Effector CD4-positive, alpha-beta T cell (primary cell): Measurements from ENCODE around the gene SLC25A3.
A peak's percentile ranks its signal among the peaks of the same experiment; 100 is the strongest.
"Not testable (repeated sequence)": the region's sequence is repeated elsewhere in the genome, so short reads cannot be mapped to it uniquely, and the experiment has no call there.

Experiments
- DNase-seq: peaks from one replicate; pipeline ENCODE4 v3.0.0-alpha.2; 2020
- total RNA-seq: gene quantifications from one replicate; lab custom pipeline; 2026; lab: John Stamatoyannopoulos, UW

The SLC25A3 gene
- 645 reads per million, percentile 98 among the genes with 10 or more reads in this experiment for total RNA-seq

DNA sequence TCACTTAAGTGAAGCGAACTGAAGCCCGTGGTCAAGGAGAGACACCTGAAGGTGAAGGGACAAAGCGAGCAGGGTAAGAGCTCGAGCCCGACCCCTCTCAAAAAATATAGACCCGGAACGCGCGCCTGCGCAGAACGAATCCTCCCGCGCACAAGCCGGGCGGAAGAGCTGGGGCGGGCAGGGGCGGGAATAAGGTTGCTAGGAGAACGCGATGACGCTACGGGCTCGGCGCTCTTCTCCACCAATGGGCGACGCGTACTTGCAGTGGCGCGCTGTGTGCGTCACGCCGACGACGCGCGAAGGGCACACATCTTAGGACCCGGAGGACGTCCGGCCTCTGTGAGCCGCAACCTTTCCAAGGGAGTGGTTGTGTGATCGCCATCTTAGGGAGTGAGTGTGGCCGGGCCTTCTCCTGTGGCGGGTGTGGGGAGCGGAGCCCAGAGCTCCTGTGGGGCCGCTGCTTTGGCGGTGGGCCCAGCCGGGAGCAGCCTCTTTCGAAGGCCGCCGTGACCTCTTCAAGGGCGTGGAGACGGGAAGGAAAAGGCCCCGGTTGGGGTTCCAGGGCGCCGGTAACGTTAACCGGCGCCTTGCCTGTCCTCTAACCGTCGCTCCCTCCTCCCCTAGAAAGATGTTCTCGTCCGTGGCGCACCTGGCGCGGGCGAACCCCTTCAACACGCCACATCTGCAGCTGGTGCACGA is at the start of gene SLC25A3:
TSS of gene SLC25A3 (plus strand) at position 336 of the 699 bp plus-strand sequence. CDS start at position 629, 293 bp downstream.
- peak; percentile 92 for DNase-seq

DNA sequence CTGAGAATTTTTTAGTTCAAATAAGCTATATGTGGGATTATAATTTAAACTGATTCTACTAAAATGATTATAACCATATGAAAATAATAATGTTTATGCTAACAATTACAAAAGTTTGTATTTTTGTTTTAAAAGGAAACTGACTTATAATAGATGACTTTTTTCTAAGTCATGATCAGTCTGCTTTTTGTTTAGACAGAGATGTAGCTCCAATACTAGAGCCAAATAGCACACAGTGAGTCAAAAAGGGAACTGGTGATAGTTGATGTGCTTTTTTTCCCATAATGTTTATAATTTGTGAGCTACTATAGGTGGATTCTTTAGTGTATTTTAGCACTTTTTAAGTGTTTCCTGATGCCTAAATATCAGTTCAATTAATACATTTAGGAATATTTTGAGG is 49.8 kb upstream of the SLC25A3 start:
- DNase-seq: no peak

DNA sequence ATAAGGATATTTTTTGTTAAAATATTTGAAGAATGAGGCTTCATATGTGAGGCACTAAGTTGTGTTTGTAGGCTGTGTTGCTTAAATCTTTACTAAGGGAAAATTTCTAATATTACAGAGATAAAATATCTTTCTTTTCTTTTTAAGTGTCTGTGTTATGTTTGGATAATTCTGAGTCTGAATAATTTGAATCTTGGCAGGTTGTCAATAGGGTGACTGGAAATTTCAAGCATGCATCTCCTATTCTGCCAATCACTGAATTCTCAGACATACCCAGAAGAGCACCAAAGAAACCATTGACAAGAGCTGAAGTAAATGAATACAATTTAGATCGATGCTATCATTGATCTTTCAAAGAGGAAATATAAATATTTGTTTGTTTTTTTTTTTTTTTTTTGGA is 48.7 kb upstream of the SLC25A3 start:
- DNase-seq: no peak

DNA sequence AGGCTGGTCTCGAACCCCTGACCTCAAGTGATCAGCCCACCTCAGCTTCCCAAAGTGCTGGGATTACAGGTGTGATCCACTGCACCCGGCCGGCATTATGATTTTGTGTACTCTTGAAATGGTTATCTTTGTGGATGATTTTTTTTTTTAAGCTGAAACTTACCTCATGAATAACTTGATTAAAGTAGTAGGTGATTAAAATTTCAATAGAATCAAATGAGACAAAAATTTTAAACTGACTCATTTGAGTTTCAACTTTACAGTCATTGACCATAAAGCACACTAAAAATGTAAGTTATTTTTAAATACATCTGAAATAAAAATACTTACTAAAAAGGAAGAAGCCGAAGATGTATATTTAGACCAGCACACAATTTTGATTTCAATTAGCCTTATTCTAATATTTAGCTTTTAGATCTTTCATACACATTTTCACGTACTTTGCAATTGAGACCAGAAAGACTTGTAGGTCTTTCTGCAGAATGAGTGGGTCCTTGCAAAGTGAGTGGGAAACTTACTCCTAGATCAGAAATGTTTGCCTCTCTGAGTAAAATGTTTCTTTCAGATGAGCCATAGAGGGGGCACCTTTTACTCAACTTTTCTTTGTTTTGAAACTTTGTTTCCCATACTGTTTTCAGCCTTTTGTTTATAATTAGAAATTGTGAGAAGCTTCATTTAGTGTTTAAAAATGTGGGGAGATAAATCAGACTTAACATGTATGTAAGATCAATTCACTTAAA is 43.9 kb upstream of the SLC25A3 start:
- DNase-seq: no peak

DNA sequence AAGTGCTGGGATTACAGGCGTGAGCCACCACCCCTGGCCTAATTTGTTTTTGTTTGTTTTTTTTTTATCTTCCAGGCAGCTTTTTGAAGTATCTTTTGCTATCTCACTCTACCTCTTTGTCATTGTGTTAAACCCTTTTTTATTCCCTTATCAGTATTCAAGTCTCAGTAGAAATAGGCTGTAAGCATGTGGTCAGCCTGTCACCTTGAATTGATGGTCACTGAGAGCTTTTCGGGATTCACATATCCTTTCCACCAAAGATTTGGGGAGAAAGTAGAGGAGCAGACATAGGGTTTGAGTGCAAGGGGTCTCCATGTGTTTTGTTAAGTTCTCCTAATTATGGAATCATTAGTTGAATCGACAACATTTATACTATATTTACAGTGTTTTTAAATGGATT is 41.7 kb upstream of the SLC25A3 start:
- DNase-seq: no peak

DNA sequence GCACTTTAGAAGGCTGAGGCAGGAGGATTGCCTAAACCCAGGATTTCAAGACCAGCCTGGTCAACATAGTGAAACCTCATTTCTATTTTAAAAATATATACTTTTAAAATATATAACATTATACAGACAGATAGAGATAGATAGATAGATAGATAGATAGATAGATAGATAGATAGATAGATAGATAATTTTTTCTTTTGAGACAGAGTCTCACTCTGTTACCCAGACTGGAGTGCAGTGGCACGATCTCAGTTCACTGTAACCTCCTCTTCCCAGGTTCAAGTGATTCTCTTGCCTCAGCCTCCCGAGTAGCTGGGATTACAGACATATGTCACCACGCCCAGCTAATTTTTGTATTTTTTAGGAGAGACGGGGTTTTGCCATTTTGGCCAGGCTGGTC is 35.4 kb upstream of the SLC25A3 start:
- not testable (repeated sequence) for DNase-seq

DNA sequence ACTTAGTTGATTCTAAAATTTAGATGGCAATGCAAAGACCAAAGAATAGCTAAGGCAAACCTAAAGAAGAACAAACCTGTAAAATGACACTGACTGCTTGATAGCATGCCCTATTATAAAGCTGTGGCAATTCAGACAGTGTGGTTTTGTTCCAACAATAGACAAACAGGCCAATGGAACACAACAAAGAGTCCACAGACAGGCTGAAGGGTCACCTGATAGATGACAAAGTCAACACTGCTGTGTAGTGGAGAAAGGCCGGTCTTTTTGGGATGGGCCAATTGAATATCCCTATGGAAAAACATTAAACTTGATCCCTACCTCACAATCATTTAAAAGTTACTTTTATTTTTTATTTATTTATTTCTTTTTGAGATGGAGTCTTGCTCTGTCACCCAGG is 33.8 kb upstream of the SLC25A3 start:
- no peak for DNase-seq

DNA sequence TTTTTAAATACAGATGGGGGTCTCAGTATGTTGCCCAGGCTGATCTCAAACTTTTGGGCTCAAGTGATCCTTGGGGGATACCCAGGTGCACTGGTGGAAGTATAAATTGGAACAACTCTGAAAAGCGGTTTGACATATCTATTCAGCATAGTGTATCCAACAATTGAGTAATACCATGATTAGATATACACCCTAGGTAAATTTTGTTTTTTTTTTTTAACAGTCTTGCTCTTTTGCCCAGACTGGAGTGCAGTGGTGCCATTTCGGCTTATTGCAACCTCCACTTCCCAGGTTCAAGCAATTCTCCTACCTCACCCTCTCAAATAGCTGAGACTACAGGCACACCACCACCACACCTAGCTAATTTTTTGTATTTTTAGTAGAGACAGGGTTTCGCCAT is 31.6 kb upstream of the SLC25A3 start:
- DNase-seq: no peak

DNA sequence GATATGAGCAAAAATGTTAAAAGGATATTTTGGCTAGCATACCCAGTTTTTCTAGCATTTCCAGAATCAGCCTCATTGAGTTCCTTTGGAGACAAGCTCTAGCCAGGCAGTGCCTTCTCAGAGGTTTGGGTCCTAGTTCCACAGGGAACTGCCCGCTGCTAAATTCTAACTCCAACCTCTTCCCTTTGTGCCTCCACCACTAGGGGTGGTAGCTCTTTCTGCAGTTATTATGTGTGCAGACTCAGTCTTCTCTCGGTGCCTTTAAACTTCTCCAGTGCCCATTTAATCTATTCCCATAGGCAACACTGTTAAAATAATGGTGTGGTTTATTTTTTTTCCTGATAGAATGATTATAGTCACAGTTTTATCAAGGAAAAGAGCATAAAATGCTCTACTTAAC is 21.5 kb upstream of the SLC25A3 start:
- no peak for DNase-seq

DNA sequence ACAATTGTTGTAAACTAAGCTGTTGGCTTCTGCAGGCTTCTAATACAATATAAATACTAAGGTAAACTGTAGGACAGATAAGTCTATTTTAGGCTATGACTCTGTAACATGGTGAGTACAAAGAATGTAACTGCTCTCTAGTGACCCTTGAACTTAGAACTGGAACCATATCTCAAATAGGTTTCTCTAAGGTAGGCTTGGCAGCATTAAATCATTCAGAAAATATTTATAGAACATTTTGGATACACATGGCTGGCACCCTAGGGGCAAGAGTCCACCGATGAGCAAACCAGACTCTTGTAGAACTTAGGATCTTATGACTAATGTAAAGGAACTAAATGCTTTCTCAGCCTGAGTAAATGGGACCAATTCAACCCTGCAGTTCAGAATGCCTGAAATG is 19.4 kb upstream of the SLC25A3 start:
- DNase-seq: no peak

DNA sequence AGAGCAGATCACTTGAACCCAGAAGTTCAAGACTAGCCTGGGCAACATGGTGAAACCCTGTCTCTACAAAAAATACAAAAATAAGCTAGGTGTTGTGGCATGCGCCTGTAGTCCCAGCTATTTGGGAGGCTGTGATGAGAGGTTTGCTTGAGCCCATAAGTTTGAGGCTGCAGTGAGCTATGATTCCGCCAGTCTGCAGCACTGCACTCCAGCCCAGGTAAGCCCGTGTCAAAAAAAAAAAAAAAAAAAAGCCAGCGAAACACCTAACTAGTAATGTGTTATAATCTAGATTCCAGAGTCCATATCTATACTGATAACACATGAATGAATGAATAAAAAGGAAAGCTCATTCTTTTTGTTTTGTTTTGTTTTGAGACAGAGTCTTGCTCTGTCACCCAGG is 18.5 kb upstream of the SLC25A3 start:
- no peak for DNase-seq

DNA sequence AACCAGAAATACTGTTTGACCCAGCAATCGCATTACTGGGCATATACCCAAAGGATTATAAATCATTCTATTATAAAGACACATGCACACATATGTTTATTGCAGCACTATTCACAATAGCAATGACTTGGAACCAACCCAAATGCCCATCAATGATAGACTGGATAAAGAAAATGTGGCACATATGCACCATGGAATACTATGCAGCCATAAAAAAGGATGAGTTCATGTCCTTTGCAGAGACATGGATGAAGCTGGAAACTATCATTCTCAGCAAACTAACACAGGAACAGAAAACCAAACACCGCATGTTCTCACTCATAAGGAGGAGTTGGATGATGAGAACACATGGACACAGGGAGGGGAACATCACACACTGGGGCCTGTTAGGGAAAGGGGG is 16.7 kb upstream of the SLC25A3 start:
- DNase-seq: not testable (repeated sequence)

DNA sequence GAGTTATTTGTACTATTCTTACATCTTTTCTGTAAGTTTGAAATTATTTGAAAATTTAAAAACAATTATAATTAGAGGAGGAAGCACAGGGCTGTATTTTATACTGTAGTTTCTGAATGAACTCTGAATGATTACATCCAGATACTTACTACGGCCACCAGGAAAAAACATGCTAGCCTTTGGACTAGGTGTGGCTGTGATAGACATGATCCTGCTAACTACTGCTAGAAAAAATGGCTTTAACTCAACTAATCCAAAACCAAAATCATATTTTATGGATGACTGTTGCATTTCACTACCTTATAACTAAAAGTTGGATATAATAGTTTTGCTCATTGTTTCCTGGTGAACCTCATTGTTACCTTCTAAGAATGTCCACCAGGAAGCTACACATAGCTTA is 15.1 kb upstream of the SLC25A3 start:
- DNase-seq: no peak

DNA sequence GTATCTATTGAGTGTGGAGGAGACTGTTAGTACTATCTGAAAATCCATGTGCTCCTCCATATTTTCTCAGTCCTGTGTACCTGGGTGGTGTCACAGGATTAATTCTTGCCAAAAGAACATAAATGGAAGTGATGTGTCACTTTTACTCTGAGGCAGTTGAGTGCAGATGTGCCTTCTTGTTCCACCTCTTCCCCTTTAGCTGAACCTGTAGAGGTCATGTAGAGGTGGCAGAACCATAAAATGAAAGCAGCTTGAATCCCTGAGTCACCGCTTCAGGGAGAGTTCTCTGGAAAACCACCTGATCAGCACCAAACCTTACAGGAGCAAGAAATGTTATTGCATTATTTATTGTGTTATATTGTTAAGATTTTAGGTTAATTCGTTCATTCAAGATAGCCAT is 14.7 kb upstream of the SLC25A3 start:
- no peak for DNase-seq

DNA sequence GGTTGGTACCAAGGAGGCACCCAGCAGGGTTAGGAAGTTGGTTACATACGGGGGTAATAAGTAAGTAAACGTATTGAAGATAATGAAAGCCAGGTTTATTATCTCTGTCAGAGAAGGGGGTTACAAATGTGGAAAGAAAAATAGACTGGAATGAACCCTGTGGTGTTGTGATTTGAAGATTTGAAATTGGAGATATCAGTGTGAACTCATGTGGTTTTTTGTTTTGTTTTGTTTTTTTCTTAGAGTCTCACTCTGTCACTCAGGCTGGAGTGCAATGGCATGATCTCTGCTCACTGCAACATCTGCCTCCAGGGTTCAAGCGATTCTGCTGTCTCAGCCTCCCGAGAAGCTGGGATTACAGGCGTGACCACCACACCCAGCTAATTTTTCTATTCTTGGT is 14.1 kb upstream of the SLC25A3 start:
- no peak for DNase-seq

DNA sequence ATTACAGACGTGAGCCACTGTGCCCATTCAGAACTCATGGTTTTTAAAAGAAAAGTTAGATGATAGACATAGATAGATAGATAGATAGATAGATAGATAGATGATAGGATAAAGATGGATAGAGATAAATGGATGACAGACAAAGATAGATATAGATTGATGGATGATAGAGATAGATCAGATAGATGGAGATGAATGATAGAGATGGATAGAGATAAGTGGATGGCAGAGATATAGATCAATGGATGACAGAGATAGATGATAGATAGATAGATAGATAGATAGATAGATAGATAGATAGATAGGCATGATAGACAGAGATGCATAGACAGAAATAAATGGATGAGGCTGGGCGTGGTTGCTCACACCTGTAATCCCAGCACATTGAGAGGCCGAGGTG is 13.7 kb upstream of the SLC25A3 start:
- no peak for DNase-seq

DNA sequence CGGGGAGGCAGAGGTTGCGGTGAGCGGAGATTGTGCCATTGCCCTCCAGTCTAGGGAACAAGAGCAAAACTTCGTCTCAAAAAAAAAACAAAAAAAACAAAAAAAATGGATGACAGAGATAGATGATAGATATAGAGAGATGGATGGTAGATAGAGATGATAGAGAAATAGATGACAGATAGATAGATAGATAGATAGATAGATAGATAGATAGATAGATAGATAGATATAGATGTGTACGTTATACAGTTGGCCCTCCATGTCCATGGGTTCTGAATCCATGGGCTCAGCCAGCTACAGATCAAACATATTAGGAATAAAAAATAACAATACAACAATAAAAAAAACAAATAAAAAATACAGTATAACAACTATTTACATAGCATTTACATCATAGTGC is 12.8 kb upstream of the SLC25A3 start:
- no peak for DNase-seq

DNA sequence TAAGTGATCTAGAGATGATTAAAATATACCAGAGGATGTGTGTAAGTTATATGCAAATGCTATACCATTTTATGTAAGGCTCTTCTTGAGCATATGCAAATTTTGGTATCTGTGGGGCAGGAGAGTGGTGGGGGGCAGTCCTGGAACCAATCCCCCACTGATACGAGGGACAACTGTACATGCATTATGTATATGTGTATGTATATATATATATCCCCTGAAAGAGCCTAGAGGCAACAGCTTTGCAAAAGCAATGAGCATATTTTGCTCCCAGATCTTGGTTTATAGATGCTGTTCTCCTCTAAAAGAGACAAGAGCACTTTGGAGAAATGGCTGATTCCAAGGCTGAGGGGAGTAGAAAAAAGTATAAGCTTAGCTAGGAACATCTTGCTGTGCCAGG is 12.4 kb upstream of the SLC25A3 start:
- DNase-seq: no peak

DNA sequence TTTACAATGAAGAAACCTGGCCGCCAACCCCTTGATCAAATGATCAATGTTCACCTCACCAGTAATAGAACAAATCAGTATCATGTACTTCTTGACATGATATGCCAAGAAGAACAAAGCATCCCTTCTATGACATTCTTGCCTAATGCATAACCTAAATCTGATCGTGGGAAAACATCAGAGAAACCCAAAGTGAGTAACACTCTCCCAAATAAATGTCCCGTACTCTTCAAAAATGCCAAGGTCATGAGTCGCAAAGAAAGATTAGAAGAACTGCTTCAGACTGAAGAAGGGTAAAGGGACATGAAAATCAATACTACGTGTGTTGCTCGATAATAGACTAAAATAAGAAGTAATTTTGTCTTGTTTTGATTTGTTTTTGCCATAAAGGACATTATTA is 11.4 kb upstream of the SLC25A3 start:
- no peak for DNase-seq

DNA sequence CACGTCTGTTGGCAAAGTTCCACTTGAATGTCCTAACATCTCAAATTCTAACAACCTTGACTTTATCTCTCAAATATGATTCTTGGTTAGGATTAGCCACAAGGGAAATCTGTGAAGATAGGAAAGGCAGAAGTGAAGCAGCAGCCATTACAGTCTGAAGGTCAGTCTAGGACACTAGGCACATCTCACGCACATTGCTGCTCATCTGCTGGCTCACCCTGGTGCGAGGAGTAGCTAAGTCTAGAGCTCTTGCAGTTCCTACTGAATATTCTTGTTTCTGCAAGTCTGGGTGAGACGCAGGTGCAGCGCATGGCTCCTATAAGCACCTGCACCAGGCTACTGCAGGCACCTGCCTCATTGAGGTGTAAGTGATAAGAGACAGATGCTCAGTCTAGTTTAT is 6.4 kb upstream of the SLC25A3 start:
- no peak for DNase-seq

DNA sequence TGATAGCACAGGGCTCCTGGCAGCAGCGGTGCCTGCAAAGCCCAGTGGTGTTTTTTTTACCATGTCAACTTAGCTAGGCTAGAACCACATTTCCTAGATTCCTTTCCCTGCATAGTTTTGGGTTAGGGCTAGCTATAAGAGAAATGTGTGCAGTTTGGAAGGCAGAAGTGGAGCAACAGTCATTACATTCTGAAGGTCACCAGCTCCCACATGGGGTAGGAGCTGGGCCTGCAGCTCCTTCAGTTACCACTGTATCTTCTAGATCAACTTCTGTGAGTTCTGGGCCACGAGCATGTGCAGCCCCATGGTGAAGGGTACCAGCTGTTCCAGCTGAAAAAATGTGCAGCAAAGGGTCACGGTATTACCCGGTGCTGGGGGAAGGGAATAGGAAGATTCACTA is 2.3 kb upstream of the SLC25A3 start:
- no peak for DNase-seq

DNA sequence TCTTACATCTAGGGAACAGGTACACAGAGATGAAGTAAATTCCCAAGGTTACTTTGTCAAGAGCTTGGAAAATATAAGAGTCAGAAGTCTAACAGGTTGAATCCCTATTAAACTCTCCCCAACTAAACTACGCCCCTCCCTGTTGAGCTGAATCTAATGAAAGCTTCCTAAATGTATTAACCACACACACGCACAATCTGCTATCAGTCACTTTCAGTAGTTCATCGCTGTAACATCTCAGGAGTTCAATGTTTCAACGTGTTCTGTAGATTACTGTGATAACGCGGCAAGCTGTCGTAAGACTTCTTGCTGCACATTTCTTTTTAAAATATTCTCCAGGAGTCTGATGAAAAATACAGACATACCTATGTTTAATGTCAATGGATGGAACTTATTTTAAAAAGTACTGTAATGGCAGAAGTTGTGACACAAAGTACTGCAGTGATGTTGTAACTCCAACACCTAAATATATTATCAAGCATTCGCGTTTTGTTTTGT is 612 bp upstream of the SLC25A3 start:
- DNase-seq: no peak

DNA sequence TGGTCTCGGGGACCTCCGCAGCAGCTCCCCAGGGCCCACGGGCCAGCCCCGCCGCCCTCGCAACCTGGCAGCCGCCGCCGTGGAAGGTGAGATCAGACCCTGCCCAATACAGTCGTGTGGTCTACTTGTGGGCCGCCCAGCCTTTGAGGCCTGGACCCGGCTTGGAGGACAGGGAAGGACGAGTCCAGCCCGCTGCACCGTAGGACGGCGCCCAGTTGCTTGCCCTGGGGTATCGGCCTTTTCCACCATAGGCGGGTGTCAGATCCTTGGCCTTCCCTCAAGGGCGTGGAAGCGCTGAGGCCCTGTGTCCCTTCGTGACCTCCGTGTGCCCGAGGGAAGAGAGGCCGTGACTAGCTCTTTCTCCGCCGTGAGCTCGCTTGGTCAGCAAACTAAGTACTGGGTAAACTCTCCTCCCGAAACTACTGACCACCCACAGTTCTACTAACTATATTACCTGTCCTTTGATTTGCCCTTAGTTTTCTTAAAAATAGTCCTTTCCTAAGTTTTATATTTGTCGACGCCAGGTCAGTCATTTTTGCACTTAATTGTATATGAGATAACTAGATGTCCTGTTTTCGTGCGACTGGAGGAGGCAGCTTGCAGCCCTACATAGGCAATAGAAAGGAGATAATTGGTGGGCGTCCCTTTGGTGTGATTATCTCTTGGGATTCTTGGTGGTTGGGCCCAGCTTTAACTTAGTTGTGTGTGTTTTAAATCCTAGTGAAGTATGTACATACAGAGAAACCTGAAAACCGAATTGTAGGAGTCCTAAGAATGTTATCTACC is 757 bp downstream of the SLC25A3 start:
- no peak for DNase-seq
